Measurements from ENCODE around the gene STPG1.

GRCh38 chr1:24355466-24355865 lies 58.1 kb downstream of the STPG1 start:
- TF ChIP-seq POLR2AphosphoS5 (IDR thresholded peaks at IDR 0.05; ENCODE audit: insufficient read depth, low read depth, low read length): no peak
- no peak for TF ChIP-seq EZH2 (IDR thresholded peaks at IDR 0.05; ENCODE audit: borderline replicate concordance, low read depth, low read length, severe bottlenecking)
- TF ChIP-seq CTCF (IDR thresholded peaks at IDR 0.05; ENCODE audit: extremely low read depth in 1 of 2, insufficient read depth in 1 of 2, low read depth in 1 of 2, low read length in 2 of 2): no peak
- no peak for TF ChIP-seq FOS (IDR thresholded peaks at IDR 0.05; ENCODE audit: borderline replicate concordance, insufficient read depth, low read length)
- TF ChIP-seq MYC (IDR thresholded peaks at IDR 0.05; ENCODE audit: low read depth, low read length): no peak
- TF ChIP-seq MAX (IDR thresholded peaks at IDR 0.05; ENCODE audit: insufficient read depth, insufficient read length): no peak
- TF ChIP-seq POLR2A (IDR thresholded peaks at IDR 0.05; ENCODE audit: low read depth, low read length): no peak
- no peak for TF ChIP-seq JUN (IDR thresholded peaks at IDR 0.05; ENCODE audit: borderline replicate concordance, insufficient read depth, insufficient read length, low read depth)
- TF ChIP-seq GATA2 (IDR thresholded peaks at IDR 0.05; ENCODE audit: insufficient read depth, insufficient read length, low read depth, low read length): no peak

Data from endothelial cell of umbilical vein (primary cell).